HG03066 (cell line): ENCODE measurements around the gene IMPA2.

Experiments
- ATAC-seq: cut with Tn5 transposase; IDR thresholded peaks from one replicate; pipeline ENCODE4 v1.9.1; 2021; ENCODE audit warnings: low read depth; ENCODE audit not compliant: unreplicated experiment

Gene IMPA2

DNA sequence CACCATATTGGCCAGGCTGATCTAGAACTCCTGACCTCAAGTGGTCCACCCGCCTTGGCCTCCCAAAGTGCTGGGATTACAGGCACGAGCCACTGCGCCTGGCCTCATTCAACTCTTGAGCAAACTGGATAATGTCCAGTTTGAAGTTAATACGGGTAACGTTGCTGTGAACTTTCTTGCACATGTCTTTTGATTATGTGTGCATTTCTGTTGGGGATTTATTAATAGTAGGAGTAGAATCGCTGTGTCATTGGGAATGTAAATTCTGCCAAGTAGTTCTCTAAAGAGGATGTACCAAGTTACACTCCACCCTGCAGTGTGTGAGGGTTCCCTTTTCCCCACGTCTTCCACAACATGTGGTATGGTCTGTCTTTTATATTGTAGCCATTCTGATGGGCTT, 6.2 kb downstream of the IMPA2 start:
- no peak for ATAC-seq

DNA sequence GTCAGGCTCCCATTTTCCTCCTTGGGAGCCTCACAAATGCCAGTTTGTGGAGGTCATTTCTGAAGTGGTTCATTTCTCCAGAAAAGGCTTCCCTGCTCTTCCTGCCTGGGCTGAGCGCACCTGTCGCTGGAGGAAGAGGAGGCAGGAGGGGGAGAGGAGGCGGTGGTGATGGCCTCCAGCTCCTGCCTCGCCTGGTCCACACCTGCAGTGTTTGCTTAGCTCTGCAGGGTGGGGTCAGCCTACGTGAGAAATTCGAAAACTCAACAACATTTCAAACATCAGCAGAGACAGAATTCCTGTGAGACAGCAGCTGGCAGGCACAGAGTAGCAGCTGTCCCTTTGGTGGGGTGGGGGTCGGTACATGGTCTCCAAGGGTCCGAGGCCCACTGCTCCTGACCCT, 7.9 kb downstream of the IMPA2 start:
- no peak for ATAC-seq

DNA sequence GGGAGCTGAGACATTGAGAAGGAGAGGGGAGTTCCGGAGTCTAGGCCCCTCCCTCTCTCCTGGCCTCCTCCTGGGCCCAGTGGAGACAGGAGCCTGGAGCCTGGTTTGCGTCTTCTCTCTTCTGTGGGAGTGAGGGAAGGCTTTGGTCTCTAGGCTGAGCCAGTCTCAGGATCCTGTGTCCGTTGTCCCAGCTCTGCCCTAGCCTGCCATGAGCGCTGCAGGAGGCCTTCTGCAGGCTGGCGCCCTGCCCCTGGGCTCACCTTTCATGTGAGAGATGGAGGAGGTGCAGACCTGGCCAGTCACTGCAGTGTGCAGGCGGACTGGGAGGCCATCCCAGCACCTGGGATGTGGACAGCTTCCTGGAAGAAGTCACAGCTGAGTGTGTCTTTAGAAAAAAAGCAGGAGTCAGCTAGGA, 8.7 kb downstream of the IMPA2 start:
- no peak for ATAC-seq

DNA sequence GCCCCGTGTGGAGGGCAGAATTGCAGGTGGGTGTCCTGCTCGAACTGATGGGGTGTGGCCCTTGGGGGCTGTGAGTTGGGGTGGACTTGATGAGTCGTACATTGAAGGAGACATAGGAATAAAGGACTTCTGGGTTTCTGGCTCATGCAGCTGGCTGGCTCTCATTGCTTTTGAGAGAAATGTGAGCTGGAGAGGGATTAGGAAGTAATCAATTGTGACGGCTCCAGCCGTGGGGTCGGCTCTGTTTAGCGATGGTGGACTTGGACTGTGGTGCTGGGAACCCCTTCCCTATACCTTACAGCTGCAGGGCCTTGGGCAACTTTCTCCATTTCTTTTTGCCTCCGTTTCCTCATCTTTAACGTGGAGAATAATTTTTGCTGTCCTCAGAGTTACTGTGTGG, 9.2 kb downstream of the IMPA2 start:
- ATAC-seq: no peak

DNA sequence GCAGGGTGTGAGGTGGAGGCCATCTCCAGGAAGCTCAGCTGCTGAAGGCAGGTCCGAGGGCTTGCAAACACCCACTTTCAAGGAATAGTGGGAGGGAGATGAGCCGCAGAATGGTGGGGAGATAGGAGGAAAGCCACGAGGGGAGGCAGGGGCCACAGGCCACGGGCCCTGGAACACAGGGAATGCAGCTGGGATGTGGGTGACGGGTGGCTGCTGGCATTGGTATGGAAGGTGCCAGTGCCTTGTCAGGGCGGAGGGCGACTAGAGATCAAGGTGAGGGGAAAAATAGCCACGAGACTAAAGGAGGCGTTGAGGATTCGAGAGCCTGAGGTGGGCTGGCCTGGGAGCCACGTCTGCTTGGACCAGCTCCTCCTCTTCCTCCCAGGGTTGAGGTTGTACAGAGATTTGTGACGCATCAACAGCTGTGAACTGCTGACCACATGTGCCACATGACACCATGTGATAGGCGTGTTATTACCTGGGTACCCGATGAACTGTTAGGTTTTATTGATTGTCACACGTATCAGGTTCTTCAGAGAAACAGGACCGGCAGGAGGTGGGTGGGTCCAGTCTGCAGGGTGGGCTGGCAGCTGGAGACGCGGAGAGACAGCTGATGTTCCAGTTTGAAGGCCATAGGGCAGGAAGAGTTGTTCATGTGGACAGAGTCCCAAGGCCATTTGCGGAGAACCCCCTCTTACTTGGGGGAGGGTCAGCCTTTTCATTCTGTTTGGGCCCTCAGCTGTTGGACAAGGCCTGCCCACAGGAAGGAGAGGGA, 9.9 kb downstream of the IMPA2 start:
- no peak for ATAC-seq

DNA sequence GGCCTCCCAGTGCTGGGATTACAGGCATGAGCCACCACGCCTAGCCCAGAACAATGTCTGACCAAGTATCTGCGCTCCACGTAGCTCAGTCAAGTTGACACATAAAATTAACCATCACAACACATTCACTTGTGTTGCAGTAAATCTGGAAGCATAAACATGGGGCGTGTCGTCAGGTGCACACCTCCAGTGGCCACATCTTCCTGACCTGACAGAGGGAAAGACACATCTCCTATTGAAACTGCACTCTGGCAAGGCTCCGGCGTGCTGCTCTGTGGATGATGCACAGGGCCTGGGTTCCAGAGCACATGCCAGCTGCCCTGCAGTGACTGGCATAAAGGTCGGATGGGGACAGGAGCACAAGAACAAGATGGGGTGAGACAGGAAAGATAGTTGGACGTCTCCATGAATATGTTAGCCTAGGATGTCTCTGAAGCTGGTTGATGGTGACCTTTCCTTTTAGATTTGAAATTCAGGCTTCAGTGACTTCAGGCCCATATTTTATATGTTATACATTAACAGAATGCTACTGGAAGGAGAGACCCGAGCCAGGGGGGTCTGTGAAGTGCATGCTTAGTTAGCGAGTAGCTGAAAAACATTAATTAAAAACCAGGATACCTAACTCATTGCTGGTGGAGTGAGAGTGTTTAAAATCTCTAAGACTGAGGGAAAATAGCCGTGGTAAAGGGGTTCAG, 10.9 kb downstream of the IMPA2 start:
- ATAC-seq: no peak

DNA sequence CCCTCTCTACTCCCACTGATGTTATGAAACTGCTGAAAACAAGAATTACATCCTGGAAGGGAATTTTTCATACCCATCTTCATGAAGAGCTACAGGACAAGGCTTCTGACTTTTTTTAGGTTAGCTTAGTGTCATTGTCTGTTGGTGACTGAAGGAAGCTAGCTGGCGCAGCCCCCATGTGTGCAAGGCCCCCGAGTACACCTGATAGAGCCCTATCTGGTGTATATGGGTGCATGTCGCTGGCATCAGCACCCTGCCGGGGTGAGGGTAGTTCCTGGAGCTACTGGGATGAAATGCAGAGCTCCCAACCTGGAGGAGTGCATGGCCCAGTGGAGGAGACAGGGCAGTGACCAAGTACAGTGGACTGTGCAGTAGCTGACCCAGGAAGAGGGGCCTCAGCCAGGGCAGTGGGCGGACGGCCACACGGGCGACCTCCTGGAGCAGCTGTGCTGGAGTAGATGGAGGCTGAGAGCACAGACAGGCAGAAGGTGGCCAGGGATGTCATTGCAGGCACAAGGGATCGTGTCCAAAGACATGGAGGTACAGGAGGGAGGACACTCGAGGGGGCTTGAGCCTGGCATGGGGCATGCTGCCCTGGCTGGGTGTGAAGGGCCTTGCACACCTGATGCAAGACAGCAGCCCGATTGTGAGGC, 12.1 kb downstream of the IMPA2 start:
- no peak for ATAC-seq

DNA sequence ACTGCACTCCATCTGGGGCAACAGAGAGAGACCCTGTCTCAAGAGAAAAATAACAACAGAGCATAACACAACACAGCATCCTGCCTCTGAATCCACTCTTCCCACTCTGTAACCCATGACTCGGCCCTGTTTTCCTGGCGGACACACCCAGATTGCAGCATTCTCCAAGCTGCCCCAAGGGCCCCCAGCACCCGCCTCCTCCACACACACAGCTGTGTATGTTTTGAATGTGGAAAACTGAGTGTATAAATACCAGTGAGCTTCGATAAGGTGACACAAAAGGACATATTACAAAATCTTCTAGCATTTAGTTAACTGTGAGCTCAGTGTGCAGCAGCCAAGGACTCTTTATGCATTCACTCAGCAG, 13.0 kb downstream of the IMPA2 start:
- no peak for ATAC-seq

DNA sequence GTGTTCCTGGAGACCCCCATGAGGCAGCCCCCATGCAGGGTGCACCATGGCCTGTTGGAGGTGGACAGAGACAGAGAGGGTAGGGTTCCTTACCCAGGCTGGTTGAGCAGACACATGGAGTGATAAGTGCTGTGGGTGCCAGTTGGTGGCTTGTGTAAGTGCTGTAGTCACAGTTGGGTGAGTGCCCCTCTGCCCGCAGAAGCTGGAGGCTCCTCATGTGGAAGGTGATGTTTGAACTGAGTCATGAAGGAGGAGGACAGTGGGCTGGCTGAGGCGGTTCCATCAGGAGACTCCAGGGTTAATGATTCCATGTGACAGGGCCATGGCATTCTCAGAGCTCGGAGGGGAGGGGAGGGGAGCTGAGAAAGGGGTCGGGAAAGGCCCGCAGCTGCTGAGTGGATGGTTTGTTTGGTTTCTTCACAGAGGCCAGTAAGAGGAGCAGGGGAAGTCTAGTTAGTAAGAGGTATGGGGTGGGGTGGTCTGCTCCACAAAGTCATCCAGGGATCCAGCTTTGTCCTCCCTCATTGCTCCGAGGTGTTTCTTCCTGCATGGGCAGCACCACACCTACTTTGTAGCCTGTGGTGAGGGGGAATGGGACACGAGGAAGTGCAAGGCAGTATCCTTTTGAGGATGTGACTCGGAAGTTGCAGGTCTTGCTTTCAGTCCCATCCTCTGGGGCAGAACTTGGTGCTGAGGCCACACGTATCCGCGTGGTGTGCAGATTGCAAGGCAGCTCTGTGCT, 13.6 kb downstream of the IMPA2 start:
- no peak for ATAC-seq

DNA sequence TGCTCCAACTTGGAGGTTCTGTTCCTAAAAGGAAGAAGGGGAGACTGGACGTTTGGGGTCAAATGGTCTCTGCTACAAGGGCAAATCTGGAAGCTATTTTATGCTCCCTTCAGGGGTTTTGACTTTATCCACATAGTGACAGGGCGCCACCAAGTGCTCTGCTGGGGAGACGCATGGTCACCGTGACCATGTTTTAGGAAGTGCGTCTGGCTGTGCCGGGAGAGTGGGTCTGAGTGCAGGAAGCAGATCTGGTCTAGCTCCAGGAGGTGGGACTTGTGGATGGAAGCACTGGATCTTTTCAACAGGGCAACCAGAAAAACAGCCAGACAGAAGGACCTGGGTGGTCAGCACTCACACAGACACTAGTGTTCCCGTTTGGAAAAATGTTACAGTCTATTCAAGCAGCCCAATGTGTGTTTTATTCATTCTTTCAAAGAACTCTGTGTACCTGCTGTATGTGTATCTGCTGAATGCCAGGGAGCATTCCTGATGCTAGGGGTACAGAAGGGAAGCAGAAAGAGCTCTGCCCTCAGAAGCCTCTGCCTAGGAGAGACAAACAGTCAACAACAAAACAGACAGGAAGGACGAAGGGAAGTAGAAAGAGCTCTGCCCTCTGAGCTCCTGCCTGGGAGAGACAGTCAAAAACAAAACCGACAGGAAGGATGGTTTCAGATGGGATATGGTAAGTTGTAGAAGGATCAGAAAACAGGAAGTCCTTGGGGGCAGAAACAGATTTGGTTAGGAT, 14.3 kb downstream of the IMPA2 start:
- no peak for ATAC-seq

DNA sequence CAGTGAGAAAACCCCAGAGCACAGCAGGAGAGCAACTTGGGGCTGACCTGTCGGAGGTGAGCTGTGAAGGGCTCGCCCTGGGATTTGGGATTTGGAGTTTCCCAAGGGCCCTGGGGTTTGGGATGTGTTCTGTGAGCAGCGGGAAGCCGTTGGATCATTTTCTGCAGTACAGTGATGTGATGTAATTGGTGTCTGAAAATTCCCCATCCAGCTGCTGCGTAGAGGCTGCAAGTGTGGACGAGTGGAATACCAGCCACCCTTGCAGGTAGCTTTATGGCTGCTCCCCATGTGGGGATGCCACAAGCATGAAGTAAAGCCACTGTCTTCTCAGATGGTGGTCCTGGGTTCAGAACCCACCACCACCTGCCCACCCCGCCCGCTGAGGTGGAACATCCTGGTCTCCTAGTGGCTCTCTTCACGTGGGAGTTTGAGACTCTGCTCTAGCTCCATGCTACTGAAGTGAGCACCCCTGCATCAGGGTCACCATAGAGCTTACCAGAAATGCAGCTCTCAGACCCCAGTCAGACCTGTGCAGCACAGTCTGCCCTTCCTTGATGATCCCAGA, 15.0 kb downstream of the IMPA2 start:
- ATAC-seq: no peak

DNA sequence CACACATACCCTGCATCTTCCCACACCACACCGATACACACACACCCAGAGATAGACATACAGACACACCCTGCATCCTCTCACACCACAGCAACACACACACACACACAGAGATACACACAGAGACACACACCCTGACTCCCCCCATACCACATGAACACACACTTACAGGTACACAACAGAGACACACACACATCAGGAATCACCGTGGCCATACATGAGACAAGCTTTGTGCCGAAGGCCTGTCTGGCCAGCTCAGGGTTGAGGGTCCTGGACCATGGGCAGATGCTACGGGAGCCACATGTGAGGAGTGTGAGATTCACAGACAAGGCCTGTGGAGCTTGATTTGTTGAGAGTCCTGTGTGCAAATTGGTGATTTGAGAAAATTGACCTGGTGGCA, 15.6 kb downstream of the IMPA2 start:
- ATAC-seq: no peak

DNA sequence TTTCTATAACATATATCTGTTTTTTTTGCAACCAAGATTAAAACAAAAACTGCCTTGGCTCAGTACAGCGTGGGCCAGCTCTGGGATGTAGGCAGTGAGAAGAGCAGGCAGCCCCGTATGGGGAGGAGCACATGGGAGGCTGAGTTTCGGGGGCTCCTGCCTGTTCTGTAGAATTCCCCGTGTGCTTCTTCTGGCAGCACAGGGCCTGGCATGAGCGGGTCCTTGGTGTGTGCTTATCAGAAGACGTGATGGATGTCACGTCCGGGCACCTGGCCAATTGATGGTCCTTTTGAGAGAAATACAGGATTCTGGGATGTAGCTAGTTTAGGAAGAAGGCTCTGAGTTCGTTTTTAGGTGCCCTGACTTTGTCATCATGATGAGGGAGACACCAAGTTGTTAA, 16.2 kb downstream of the IMPA2 start:
- ATAC-seq: no peak

DNA sequence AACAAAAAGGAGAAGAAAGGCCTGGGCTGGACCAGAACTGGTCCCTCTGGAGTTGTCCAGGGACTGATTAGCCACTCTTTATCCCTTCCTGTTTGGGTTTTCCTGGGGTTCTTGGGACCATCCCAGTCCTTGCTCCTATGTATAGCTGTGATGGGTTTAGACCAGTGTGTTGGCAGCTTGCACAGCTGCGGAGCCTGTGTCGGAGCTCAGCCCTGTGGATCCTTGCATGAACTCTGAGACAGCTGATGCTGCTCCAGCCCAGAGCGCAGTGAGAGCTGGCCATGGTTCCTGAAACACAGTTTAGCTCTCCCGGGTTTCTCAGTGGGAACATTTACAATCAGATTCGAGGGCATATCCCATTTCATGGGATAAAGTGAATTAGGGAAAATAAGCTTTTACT, 16.9 kb downstream of the IMPA2 start:
- ATAC-seq: no peak

DNA sequence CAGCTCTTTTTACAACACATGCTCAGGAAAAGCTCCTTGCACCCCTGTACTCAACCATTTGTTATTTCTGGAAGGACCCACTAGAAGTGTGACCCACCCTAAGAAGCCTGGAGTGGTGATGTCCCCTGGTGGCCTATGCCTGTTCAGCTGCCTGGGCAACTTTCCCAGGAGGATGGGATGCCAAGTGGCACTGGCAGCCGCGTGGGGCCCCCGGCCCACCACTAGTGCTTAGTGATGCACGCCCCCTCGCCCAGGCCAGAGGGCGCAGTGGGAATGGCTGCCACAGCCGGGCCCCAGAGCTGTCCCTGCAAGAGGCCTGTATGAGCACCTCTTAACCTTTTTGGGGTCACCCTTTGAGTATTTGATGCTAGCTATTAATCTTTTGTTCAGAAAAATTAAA, 18.1 kb downstream of the IMPA2 start:
- ATAC-seq: no peak

DNA sequence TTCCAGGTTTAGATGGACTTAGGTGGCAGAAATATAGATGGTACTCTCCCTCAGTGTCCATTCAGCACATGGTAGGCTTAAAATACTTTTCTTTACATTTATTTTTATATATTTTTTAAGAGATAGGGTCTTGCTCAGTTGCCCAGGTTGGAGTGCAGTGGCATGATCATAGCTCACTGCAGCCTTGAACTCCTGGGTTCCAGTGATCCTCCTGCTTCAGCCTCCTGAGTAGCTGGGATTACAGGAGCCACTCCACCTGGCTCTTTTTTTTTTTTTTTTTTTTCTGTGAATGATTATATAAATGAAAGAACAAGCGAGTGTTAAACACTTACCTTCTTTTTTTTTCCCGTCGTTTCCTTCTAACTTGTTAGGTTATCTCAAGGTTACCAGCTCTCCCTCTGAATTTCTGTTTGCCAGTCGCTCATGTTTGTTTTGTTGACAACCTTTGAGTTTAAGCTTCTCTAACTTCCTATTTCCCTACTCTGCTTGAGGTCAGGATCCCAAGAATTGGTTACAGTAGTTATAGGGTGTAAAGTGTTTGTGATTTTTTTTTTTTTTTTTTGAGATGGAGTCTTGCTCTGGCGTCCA, 18.9 kb downstream of the IMPA2 start:
- no peak for ATAC-seq

DNA sequence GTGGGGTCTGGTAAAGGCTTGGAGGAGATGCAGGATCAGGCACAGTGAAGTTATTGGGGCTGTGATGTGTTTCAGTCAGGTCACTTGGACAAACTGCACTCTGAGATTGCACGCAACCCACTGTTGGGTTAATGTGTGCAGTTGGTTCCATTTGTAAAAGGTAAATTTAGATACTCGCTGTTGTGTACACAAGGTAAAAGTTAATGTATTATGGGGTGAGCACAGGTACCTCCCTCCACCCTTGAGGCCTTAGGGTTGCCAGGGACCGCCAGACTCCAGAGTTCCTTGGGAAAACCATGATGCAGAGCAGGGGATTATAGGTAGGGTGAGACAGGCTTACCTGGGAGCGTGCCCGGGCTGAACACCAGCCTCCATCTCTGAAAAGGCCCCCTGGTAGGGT, 20.1 kb downstream of the IMPA2 start:
- no peak for ATAC-seq

DNA sequence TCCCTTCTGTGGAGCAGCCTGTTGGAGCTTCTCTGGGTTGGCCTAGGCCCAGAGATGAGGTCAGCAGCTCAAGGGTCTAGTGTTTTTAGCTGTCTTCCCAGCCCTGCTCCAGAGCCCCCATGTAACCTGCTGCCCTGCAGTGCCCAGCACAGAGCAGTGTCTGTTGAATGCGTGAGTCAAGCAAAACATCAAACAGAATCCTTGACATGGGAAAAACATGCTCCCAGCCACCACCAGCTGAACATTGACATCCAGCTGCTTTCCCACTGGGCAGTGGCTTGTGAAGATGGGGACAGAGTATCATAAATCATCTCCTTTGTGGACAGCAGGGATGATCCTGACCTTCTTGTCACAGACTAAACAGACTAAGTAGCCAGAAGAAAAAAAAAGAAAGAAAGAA, 22.6 kb downstream of the IMPA2 start:
- ATAC-seq: no peak

DNA sequence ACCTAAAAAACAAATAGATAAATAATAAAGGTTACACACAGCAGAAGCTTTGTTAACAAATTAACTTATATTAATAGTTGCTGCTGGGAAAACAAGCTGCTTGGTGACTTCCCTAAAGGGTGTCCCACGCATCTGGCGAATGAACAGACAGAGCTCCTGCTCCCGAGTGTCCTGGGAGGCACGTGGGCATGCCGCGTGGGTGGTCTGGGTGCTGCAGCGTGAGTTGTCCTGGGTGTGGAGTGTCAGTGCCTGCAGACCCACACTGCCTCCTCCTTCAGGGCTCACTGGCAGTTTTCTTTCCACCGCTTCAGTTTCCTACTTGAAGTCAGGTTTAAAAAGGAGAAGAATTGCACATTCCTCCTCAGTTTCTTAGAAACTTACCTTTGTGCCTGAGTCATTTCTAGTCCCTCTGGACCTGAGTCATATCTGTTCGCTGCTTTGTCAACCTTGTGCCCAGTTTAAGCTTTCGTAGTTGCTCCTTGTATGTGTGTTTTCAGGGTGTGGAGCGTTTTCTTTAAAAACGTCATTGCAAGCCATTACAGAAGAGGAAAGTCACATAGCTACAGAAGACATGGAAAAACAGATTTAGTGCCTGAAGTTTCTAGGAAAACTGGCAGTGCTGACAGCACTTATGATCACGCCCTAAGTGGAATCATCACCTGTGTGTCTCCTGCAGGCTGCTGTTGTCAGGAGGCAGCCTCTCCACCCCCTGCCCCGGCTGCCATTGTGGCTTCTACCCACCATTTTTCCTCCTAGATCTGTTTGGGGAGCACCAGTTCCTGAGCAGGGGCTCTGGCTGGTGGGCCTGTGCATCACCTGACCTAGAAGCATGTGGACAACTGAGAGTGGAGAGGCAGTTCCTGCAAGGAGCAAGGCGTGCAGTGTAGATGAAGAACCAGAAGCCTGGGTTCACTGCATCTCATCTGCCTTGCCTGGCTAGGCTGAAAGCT, 24.5 kb downstream of the IMPA2 start:
- peak; percentile 58 for ATAC-seq
